Ectodermal cell (in vitro differentiated cells): ENCODE measurements around the gene STPG4.

Experiments
- H3K27ac ChIP-seq: 2 replicates; pipeline ENCODE4 v1.7.0; 2013; ENCODE audit warnings: mild to moderate bottlenecking, low read depth, low read length; ENCODE audit not compliant: insufficient read depth, poor library complexity, severe bottlenecking
- H3K27me3 ChIP-seq: 2 replicates; pipeline ENCODE4 v1.7.0; 2013; ENCODE audit warnings: mild to moderate bottlenecking, low read length; ENCODE audit not compliant: insufficient read depth, control insufficient read depth, poor library complexity, severe bottlenecking
- H3K36me3 ChIP-seq: one replicate; pipeline ENCODE4 v1.7.0; 2013; ENCODE audit warnings: low read length; ENCODE audit not compliant: control insufficient read depth, insufficient read depth
- H3K4me1 ChIP-seq: one replicate; pipeline ENCODE4 v1.7.0; 2013; ENCODE audit warnings: low read length; ENCODE audit not compliant: control insufficient read depth, insufficient read depth
- H3K4me3 ChIP-seq: 2 replicates; pipeline ENCODE4 v1.7.0; 2013; ENCODE audit warnings: low read depth, low read length, control low read depth; ENCODE audit not compliant: insufficient read depth
- H3K9me3 ChIP-seq: 2 replicates; pipeline ENCODE4 v1.7.0; 2013; ENCODE audit warnings: mild to moderate bottlenecking, low read length, moderate library complexity; ENCODE audit not compliant: control insufficient read depth
- WGBS, 2 experiments: methylation state at CpG; one replicate each; pipeline ENCODE4 v1.1.7; 2013; ENCODE audit warnings: missing lambda C conversion rate in 2 of 2; 5-methylcytosine and 5-hydroxymethylcytosine counted together

Gene STPG4

GRCh38 chr2:47074691-47075090, 80.4 kb downstream of the STPG4 start:
- Histone ChIP-seq H3K4me1 (peaks cover 53% of the 10 kb centered on the region), H3K9me3 (no peaks in the 10 kb centered on the region), H3K4me3 (no peak overlapping the region), H3K27me3 (no peaks in the 10 kb centered on the region), H3K36me3 (no peaks in the 10 kb centered on the region), H3K27ac (no peak overlapping the region)
- WGBS, 2 experiments = 92 to 96% methylated on average over 4 of the region's 4 CpGs

- H3K4me3 ChIP-seq = no peak overlapping the region
- 92 to 94% methylated on average over 16 of the region's 16 CpGs for WGBS, 2 experiments
- H3K9me3 ChIP-seq = no peaks in the 10 kb centered on the region
- no peaks in the 10 kb centered on the region for H3K27me3 ChIP-seq
- no peaks in the 10 kb centered on the region for H3K36me3 ChIP-seq
- H3K27ac ChIP-seq = no peak overlapping the region
- H3K4me1 ChIP-seq = peaks cover 49% of the 10 kb centered on the region
These were observed 81.5 kb downstream of the STPG4 start for GRCh38 chr2:47073641-47074040.

GRCh38 chr2:47073217-47073616, 81.9 kb downstream of the STPG4 start:
- Histone ChIP-seq H3K4me3 (no peak overlapping the region), H3K9me3 (no peaks in the 10 kb centered on the region), H3K36me3 (no peaks in the 10 kb centered on the region), H3K27me3 (no peaks in the 10 kb centered on the region), H3K4me1 (peaks cover 52% of the 10 kb centered on the region), H3K27ac (no peak overlapping the region)
- WGBS, 2 experiments = 94% methylated on average over 9 of the region's 9 CpGs

GRCh38 chr2:47072728-47073191, 82.3 kb downstream of the STPG4 start:
- Histone ChIP-seq H3K9me3 (no peaks in the 10 kb centered on the region), H3K4me1 (peaks cover 54% of the 10 kb centered on the region), H3K4me3 (no peak overlapping the region), H3K27me3 (no peaks in the 10 kb centered on the region), H3K27ac (no peak overlapping the region), H3K36me3 (no peaks in the 10 kb centered on the region)
- 84% methylated on average over 9 of the region's 9 CpGs for WGBS, 2 experiments

GRCh38 chr2:47072018-47072691, 83.0 kb downstream of the STPG4 start:
- peaks cover 54% of the 10 kb centered on the region for H3K4me1 ChIP-seq
- no peaks in the 10 kb centered on the region for H3K27me3 ChIP-seq
- H3K27ac ChIP-seq = no peak overlapping the region
- 91 to 92% methylated on average over 28 of the region's 28 CpGs for WGBS, 2 experiments
- no peak overlapping the region for H3K4me3 ChIP-seq
- no peaks in the 10 kb centered on the region for H3K36me3 ChIP-seq
- H3K9me3 ChIP-seq = no peaks in the 10 kb centered on the region

DNA sequence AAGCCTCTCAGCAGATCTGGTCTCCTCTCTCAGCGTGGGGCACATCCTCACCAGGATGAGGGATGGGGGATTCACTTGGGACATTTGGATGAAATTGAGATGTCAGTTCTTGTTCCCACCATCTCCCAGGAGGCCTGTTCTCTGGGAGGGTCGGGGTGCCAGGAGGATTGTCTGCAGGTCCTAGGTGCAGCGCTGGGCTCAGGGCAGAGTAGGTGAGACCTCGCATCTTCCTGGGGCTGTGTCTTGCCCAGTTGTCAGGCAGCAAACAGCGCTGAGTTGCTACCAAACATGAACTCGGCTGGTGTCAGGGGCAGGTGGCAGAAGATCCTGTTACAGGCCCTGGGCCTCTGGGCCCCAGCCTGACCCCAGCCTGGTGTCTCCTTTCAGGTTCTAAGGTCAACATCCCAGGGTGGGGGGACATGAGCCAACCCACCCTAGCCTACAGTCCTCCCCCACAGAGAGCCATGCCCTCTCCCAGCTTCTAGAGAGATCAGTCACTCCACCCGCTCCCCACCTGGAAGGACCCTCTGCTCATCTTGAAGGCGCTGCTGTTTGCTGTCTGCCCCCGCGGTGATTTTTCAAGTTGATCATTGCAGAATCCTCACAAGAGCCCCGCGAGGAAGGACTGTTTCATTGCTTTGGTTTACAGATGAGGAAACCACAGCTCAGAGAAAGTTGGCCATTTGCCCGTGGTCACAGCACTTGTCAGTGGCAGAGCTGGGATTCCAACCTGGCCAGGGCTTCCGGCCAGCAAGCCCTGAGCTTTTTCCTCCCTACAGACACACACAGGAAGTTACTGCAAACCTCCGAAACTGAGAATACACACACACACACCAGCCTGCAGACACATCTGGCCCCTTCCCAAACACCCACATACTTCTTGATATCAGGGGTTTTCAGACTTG, 83.9 kb downstream of the STPG4 start:
- H3K27me3 ChIP-seq = no peaks in the 10 kb centered on the region
- no peaks in the 10 kb centered on the region for H3K36me3 ChIP-seq
- H3K4me3 ChIP-seq = no peak overlapping the region
- H3K9me3 ChIP-seq = no peaks in the 10 kb centered on the region
- 92 to 94% methylated on average over 15 of the region's 15 CpGs for WGBS, 2 experiments
- no peak overlapping the region for H3K27ac ChIP-seq
- peaks cover 45% of the 10 kb centered on the region for H3K4me1 ChIP-seq

- Histone ChIP-seq H3K36me3 (no peaks in the 10 kb centered on the region), H3K4me3 (no peak overlapping the region), H3K27me3 (no peaks in the 10 kb centered on the region), H3K9me3 (no peaks in the 10 kb centered on the region), H3K27ac (peak overlapping the region; percentile 71), H3K4me1 (peaks cover 36% of the 10 kb centered on the region)
- 80 to 88% methylated on average over 12 to 13 of the region's 13 CpGs for WGBS, 2 experiments
These were observed 84.8 kb downstream of the STPG4 start for GRCh38 chr2:47070155-47070919.

DNA sequence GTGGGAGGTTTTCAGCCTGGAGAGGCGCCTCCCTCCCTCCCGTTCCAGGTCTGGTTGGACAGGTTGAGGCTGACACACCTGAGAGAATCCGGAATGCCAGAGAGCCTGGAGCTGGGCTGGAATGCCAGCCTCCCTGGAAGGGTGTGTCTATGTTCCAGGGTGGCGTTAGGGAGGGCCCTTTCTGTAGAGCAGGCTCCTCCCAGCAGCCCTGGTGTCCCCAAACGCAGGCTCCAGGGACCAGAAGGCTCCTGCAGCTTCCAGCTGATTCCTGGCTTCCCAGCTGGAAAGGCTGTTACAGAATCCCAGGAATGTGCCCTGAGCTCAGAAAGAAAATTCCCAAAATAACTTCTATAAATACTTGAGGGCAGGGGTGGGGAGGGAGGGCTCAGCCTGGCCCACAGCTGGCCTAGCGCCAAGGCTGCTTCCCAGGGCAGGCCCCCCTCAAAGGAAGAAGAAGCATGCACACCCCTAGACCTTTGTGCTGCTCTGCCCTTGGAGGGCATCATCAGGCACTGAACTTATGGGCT, 85.4 kb downstream of the STPG4 start:
- H3K9me3 ChIP-seq = no peaks in the 10 kb centered on the region
- H3K4me1 ChIP-seq = peaks cover 36% of the 10 kb centered on the region
- 50 to 51% methylated on average over 6 of the region's 6 CpGs for WGBS, 2 experiments
- no peak overlapping the region for H3K4me3 ChIP-seq
- no peaks in the 10 kb centered on the region for H3K27me3 ChIP-seq
- H3K27ac ChIP-seq = peak overlapping the region; percentile 71
- no peaks in the 10 kb centered on the region for H3K36me3 ChIP-seq

DNA sequence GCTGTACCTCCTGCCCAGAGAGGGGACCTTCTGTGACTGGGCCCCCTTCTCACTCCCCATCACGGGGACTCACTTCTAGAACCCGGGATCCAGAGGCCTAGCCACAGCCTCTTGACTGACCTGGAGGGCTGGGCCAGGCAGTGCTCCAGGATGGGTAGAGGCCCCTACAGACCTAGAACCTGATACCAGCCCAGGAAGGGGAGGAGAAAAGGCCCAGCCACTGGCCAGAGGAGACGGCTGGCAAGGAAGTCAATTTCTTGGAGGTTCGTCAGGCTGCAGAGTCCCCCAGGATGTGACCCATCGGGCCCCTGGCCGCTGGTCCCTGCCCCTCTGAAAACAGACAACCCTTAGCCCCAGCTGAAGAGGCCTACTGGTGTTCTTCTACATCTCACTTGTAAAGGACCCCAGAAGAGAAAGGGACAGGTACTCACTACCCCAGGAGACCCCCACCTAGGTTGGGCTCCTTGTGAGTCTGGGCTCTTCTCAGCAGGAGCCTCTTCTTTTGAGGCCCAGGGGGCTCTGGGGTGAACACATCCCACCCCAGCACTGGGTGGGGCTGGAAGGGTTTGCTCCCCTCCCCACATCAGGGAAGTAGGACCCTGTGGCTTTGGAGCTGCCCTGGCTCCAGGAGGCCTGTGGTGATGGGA, 86.0 kb downstream of the STPG4 start:
- Histone ChIP-seq H3K4me1 (peaks cover 41% of the 10 kb centered on the region), H3K36me3 (no peaks in the 10 kb centered on the region), H3K27me3 (no peaks in the 10 kb centered on the region), H3K27ac (peak overlapping the region; percentile 53), H3K4me3 (no peak overlapping the region), H3K9me3 (no peaks in the 10 kb centered on the region)
- WGBS, 2 experiments = 92 to 93% methylated on average over 6 of the region's 6 CpGs
